ENCODE results near the gene TRIM73.
A peak's percentile ranks its signal among the peaks of the same experiment; 100 is the strongest.
"Not testable (repeated sequence)": the region's sequence is repeated elsewhere in the genome, so short reads cannot be mapped to it uniquely, and the experiment has no call there.

Gene TRIM73

GRCh38 chr7:75415829-75416373 is 20.5 kb downstream of the TRIM73 start:
- not testable (repeated sequence) for DNase-seq (ENCODE audit: low read depth)

GRCh38 chr7:75416787-75417186 is 21.4 kb downstream of the TRIM73 start:
- DNase-seq (ENCODE audit: low read depth) = not testable (repeated sequence)

GRCh38 chr7:75418292-75418858 is 22.9 kb downstream of the TRIM73 start:
- not testable (repeated sequence) for DNase-seq (ENCODE audit: low read depth)

- DNase-seq (ENCODE audit: low read depth) = not testable (repeated sequence)
Measured at GRCh38 chr7:75419210-75419609, 23.8 kb downstream of the TRIM73 start.

- not testable (repeated sequence) for DNase-seq (ENCODE audit: low read depth)
Measured at GRCh38 chr7:75419693-75420092, 24.3 kb downstream of the TRIM73 start.

- DNase-seq (ENCODE audit: low read depth) = not testable (repeated sequence)
Measured at GRCh38 chr7:75420152-75420551, 24.7 kb downstream of the TRIM73 start.

- not testable (repeated sequence) for DNase-seq (ENCODE audit: low read depth)
Measured at GRCh38 chr7:75421798-75422710, 26.6 kb downstream of the TRIM73 start.

- not testable (repeated sequence) for DNase-seq (ENCODE audit: low read depth)
Measured at GRCh38 chr7:75423481-75423880, 28.1 kb downstream of the TRIM73 start.

- not testable (repeated sequence) for DNase-seq (ENCODE audit: low read depth)
Measured at GRCh38 chr7:75439000-75439399, 43.6 kb downstream of the TRIM73 start.

GRCh38 chr7:75442101-75442464 is 46.7 kb downstream of the TRIM73 start:
- not testable (repeated sequence) for DNase-seq (ENCODE audit: low read depth)

GRCh38 chr7:75442465-75443111 is 47.2 kb downstream of the TRIM73 start:
- peak; percentile 3 for DNase-seq (ENCODE audit: low read depth)

GRCh38 chr7:75449946-75450345 is 54.5 kb downstream of the TRIM73 start:
- DNase-seq (ENCODE audit: low read depth) = not testable (repeated sequence)

- not testable (repeated sequence) for DNase-seq (ENCODE audit: low read depth)
Measured at GRCh38 chr7:75452494-75452955, 57.1 kb downstream of the TRIM73 start.

Measured in iris pigment epithelial cell (primary cell).